NK-92 (cell line): ENCODE data around the gene CBR3.
A peak's percentile ranks its signal among the peaks of the same experiment; 100 is the strongest.

Source experiments
- DNase-seq: peaks from one replicate; lab custom pipeline; 2025; ENCODE audit not compliant: unreplicated experiment; lab: John Stamatoyannopoulos, UW

Gene CBR3

DNA sequence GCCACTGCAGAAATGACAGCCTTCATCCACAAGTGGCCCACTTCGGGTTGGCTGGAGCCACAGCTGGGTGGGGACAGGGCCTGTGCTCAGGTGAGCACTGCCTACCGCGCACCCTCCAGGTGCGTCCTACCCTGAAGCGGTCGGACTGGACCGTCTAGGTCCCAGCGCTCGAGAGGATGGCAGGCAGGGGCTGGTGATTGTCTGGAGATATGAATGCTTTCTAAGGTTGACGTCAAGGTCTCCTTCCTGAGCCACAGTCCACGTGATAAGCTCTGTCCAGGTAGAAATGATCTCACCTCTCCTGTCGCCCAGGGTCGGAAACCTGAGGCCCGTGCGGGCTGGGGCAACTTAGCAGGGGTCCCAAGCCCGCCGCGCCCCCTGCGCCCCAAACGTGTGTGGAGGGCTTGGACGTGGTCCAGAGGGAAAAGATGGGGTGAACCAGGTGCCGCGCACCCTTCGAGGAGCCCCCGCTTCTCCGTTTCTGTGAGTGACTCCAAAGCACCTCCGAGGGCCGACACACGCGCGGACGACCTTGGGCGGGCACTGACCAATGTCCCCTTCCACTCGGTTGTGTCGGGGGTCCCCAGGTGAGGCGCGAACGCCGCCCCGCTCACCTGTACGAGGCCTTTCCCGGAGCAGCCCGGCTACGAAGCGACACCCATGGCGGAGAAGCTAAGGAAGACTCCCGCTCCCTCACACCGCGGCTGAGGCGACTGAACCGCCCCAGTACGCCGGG lies 20.9 kb downstream of the CBR3 start:
- DNase-seq, result no peak

DNA sequence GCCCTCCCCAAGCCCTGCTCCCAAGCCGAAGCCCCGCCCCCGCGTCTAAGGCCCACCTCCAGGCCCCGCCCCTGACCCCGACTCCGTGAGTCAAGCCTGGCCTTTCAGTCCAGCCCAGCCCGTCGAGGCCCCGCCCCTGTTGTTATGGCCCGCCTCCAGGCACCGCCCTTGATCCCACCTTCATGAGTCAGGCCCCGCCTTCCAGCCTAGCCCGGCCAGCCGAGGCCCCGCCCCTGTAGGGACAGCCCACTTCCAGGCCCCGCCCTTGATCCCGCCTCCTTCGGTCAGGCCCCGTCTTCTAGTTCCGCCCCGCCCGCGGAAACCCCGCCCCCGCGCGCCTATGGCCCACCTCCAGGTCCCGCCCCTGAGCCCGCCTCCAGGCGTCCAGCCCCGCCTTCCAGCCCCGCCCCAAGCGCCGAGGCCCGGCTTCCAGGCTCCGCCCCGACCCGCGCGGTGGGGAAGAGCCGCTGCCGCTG lies 21.5 kb downstream of the CBR3 start:
- peak; percentile 97 for DNase-seq

DNA sequence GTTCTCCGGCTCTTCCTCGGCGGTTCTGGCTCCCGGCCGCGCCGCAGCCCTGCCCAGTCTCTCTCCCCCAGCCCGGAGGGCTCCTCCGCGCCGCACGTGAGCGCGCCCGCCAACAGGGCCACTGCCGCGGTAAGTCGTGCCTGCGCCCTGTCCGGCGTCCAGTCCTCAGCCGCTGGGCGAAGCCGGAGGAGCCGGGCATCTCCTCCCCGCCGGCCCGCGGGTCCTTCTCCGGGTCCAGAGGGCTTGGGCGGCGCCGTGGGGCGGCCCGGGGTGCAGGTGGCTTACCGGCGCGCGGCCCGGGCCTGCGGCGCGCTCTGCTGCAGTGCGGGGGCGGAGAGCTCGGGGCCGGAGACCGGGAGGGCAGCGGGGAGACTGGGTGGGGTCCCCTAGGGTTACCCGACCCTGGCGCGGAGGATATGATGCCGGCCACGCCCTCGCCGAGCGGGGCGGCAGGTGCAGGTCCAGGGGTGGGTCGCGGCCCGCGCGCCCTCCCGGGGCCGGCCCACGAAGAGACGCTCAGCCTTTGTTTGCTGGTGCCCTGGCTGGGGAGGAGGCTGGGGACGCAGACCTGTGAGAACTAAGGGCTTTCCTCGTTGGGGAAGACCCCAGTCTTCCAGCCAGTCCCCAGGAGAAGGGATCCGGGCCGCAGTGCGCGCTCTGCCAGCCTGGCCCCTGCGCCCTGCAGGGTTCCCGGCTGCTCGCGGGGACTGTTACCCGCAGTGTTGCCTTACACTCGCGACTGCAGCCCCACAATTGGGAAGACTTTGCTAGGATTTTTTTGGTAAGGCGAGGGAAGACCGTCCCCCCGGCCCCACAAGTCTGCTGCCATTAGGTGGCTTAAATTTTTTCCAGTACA lies 22.2 kb downstream of the CBR3 start, which contains the start of gene DOP1B:
TSS of gene DOP1B (plus strand) at position 10 of the 856 bp plus-strand sequence. CDS start 7,910 bp downstream, outside the sequence.
- DNase-seq, result no peak

DNA sequence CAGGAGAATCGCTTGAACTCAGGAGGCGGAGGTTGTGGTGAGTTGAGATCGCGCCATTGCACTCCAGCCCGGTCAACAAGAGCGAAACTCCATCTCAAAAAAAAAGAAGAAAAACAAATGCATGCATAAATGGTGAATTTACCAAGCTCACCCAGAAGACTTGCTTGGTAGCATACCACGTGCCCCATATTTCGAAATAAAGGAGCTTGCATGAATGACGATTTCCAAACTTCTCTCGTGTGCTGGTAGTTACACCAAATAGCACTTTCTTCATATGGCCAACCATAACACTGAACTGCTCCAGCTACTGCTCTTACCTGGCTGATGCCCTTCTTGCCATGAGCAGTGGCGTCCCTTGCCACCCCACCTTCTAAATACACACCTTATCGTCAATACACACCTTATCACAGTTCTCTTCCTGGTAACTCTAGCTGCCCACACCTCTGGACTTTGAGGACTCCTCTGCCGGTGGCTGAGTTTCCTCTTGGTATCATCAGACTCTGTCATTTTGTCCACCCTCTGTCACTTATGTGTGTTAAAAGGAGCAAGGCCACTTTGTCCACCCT lies 24.6 kb downstream of the CBR3 start:
- DNase-seq, result no peak

DNA sequence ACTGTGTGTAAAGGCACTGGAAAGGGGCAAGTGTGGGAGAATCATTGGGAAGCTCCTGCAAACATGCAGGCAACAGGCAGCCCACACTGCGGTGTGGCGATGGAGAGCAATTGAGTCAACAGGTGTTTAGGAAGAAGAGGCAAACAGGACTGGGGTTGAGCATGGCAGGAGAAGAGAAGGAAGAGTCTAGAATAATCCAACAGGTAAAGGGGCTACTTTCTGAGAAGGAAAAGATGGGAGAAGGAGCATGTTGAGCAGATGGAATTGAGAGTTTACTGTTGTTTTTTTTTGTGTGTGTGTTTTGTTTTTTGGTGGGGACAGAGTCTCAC lies 25.9 kb downstream of the CBR3 start:
- no peak for DNase-seq

DNA sequence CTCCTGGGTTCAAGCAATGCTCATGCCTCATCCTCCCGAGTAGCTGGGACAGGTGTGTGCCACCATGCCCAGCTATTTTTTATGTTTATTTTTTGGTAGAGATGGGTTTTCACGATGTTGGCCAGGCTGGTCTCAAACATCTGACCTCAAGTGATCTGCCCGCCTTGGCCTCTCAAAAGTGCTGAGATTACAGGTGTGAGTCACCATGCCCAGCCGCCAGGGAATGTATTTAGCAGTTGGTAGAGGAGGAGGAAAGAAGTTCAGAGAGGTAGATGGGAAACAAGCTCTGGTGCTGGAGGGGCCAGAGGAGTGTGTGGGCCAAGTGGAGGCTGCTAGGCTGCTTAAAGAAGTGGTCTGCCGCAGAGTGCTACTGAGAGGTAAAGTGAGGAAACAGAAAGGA lies 27.8 kb downstream of the CBR3 start:
- no peak for DNase-seq

DNA sequence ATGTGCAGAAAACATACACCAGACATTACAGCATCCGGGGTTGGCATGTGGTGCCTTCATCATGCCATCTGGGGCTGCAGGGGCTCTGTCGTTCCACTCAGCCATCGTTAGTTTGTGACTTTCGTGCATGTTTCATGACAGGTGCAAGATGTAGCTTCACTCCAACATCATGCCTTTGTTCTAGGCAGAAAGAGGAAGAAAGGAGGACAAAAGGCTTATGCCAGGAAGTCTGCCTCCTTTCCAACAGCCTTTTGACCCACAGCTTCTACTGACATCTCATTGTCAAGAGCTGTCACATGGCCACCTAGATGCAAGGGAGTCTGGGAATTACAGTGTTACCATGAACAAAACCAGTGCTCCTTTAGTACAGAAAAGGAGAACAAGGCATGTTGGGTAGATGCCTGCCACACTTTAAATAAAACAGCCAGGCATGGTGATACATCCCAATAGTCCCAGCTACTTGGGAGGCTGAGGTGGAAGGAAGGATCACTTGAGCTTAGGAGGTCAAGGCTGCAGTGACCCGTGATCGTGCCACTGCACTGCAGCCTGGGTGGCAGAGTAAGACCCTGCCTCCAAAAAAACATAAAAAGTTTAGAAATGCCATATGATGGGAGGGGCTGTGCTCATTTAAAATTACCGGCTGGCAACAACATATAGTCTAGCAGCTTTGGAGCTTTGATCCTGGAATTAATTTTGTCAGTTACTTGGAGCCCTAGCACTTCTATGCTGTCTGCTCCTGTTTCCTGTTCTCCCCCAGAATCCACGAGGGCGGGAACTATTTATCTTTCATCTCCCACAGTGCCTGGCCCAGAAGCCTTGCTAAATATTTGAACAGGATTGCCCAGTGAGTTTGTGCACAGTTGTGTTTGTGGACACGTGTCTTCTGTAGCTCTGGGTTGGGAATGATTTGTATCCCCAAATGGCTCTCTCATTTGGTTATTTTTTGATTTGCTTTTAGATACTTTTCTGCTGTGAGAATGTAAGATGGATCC lies 29.2 kb downstream of the CBR3 start:
- no peak for DNase-seq

DNA sequence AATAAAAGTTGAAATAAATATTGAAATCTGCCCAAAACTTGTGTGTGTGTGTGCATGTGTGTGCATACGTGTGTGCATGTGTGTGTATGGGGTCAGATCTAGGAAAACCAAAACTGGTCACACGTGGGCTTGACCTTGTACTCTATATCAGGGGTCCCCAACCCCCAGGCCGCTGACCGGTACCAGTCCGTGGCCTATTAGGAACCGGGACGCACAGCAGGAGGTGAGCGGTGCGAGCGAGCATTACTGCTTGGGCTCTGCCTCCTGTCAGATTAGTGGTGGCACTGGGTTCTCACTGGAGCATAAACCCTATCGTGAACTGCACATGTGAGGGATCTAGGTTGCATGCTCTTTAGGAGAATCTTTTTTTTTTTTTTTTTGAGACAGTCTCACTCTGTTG lies 30.5 kb downstream of the CBR3 start:
- DNase-seq, result no peak

DNA sequence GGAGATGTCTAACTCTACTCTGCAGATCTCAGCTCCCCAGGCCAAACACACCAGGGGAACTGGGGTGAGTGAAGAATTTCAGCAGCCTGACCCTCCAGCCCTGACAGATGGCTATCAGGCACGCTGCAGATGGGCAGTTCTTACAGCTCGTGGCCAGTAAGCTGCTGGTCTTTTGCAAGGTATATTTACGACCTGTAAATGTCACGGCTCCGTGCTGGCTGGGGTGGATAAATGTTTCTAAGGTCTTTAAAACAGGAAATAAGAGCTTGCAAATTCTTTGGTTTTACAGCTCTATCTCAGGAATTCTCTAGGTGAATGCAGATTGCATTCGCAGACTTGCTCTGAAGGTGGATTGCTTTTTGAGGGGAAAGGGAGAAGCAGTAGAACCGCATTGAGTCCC lies 31.8 kb downstream of the CBR3 start:
- no peak for DNase-seq

DNA sequence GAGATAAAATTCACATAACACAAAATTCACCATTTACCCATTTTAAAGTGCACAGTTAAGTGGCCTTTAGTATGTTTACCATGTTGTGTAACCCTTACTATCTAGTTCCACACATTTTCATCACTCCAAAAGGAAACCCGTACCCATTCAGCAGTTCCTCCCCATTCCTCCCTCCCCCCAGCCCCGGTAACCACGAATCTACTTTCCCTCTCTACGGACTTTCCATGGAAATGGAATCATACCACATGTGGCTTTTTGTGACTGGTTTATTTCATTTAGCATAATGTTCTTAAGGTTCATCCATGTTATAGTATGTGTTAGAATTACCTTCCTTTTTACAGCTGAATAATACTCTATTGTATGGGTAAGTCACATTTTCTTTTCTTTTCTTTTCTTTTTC lies 32.7 kb downstream of the CBR3 start:
- DNase-seq, result no peak

DNA sequence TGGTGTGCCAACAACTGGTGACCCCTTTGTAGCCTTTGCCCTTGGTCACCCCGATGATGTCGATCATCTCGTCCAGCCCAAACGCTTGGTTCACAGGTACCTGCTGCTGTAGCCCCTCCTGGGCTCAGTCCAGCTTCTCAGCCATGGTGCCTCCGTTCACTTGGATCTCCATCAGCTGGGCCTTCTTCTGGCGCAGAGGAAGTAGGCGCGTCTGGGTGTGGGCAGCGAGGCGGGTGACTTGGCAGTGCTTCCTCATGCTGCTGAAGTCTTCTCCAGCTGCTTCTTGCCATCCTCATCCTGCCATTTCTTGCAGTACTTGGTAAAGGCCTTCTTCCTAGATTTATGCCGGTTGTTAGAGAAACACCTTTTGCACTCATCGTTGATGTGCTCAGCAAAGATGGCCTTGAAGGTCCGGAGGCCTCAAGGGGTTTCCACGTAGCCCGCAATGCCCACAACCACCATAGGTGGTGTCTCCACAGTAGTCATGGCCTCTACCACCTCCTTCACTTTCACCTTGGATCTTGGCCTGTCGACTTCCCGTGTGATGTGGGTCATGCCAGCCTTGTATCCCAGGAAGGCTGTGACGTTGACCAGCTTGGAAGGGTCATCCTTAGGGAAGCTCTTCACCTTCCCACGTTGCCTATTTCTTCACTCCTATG lies 34.7 kb downstream of the CBR3 start:
- no peak for DNase-seq

DNA sequence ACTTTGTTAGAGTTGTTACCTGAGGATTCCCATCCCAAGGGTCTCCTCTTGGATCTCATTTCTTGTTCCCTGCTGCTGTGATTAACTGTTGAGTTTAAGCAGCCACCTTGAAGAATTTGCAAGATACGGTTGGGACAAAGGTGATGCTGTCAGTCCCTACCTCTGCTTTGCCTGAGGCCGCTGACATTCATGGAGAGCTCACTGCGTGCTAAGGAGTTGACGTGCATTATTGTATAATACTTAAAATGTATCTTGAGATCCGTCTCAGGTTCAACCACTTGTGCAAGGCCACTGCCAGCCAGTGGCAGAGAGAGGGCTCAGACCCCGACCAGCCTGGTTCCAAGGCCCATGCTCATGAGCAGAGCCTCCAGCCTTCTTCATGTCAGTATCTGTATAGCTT lies 35.9 kb downstream of the CBR3 start:
- DNase-seq, result no peak

DNA sequence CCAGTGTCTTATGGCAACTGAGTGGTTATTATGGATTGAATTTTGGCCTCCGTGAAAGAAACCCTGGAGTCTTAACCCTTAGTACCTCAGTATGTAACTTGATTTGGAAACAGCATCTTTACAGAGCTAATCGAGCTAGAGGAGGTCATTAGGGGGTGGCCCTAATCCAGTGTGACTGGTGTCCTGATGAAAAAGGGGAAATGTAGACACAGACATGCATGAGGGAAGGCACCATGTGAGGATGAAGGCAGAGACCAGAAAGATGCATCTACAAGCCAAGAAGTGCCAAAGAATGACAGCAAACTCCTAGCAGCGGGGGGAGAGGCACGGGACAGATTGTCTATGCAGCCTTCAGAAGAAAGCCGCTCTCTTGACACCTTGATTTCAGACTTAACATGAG lies 36.5 kb downstream of the CBR3 start:
- DNase-seq, result no peak

DNA sequence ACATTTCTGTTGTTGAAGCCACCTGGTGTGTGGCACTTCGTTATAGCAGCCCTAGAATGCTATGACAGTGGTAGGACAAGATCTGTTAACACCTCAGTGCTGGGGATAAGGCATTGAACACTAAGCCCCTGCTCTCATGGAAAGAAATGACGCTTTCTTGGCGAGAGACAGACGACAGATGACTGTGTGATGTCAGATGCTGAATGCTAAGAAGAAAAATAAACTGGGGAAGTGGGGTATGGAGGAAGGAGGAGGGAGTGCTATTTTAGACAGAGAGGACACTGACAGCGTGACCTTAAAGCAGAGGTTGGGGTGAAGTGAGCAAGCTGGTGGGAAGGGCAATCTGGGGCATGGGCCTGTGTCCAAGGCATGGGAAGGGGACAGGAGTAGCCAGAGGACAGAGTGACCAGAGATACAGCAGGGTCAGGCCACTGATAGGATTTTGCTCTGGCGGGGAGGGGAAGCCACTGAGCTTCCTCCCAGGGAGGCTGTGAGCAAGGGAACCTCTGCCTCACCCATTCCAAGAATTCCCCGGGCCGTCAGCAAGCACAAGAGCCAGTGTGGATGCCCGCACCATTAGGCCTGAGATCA lies 37.0 kb downstream of the CBR3 start:
- DNase-seq, result no peak

DNA sequence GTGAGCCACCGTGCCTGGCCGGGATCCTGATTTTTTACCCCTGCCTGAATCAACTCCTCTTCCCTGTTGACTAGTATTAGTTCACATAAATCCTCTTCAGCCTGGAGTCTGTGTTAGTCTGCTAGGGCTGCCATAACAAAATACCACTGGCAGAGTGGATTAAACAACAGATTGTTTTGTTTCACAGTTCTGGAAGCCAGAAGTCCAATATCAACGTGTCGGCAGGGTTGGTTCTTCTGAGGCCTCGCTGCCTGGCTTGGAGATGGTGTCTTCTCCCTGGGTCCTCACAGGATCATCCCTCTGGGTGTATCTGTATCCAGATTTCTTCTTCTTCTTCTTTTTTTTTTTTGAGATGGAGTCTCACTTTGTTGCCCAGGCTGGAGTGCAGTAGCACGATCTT lies 39.9 kb downstream of the CBR3 start:
- DNase-seq, result no peak

DNA sequence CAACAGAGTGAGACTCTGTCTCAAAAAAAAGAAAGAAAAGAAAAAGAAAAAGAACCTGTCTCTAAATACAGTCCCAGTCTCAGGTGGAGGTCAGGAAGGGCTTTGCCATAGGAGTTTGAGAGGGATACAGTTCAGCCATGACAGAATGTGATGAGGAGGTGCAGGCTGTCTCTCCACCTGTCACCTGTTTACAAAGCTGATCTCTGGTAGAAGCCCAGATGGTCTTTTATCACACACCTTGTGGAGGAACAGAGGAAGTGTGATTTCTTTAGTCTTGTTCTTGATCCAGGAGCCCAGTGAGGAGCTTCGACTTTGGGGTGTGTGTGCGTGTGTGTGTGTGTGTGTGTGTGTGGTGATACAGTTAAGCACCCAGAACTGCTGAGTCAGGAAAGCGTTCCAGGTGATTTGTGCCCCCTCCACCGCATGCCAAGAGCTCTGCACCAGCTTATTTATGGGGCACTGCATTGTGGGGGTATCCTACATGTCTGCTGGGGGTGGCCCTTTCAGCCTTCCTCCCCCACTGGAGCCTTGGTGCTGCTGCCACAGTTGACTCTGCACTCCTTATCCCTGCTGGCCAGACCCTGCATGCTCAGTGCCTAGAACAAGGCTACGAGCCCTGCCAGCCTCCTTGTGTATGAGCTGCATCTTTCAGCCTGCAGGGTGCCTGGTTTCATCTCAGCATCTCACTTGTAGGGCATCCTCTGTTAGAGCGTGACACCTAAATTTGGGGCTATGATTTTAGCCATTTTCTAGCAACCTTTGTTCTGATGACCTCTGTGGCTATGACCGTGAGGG lies 41.1 kb downstream of the CBR3 start:
- DNase-seq, result no peak

DNA sequence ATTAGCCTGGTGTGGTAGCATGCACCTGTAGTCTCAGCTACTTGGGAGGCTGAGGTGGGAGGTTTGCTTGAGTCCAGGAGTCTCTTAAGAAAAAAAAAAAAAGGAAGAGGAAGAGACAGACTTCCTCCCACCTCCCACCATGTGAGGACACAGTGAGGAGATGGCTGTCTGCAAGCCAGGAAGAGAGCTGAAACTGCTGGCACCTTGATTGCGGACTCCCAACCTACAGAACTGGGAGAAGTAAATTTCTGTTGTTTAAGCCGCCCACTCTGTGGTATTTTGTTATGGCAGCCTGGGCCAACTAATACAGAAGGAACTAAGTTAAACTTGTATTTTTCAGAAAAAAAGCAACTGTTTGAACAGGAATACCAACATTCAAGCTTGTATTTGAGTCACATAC lies 43.5 kb downstream of the CBR3 start:
- no peak for DNase-seq

DNA sequence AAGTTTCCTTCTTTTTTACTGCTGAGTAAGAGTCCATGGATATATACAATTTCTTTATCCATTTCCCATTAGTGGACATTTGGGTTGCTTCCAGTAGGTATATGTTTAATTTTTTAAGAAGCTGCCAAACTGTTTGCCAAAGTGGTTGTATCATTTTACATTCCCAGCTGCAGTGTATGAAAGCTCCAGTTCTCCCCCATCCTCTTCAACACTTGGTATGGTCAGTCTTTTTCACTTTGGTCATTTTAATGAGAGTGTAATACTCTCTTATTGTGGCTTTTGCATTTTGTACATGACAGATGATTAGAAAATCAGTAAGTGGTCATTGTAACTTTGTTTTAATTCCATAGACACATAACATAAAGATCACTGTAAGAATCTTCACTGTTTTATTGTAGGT lies 44.3 kb downstream of the CBR3 start:
- DNase-seq, result no peak

DNA sequence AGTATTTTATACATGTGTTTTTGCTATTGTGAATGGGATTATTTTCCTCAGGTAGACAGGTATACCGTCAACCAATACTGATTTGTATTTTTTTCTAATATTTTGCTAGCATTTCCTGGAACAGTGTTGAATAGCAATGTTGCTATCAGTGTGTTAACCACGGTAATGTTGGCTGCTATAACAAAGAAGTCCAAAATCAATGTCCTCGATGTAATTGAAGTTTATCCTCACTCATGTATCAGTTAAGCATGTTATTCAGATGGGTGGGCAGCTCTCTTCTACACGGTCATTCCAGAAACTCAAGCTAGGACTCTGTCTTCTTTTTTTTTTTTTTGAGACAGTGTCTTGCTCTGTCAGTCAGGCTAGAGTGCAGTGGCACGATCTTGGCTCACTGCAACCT lies 46.1 kb downstream of the CBR3 start:
- no peak for DNase-seq
